A549 (cell line): Measurements from ENCODE around the gene SIRT4. TPM values are rescaled to one million over a fixed set of nuclear protein-coding genes. Genes with fewer than 3 reads are reported as not detected.

Experiments
- ATAC-seq, 2 experiments: fragments of 200-7000 bp in 1 of 2; fragments of >200 bp in 1 of 2; cut with Nextera tagmentation in 1 of 2; cut with Tn5 transposase in 1 of 2; 3 replicates each; pipeline versions ENCODE4 v1.8.0 to v1.9.1; 2018 to 2020; ENCODE audit warnings: mild to moderate bottlenecking in 1 of 2, moderate library complexity in 1 of 2
- CTCF ChIA-PET: fragments of 300-600 bp; sonication (Branson Sonifier 250); formaldehyde crosslinking; extraction: SDS; loops from one replicate; lab custom pipeline; 2021; ENCODE audit warnings: antibody characterized with exemption, inconsistent platforms; lab: Yijun Ruan, JAX
- POLR2A ChIA-PET: fragments of 350-600 bp; formaldehyde crosslinking; extraction: SDS; loops from one replicate; lab custom pipeline; 2021; ENCODE audit warnings: antibody characterized with exemption, inconsistent platforms; lab: Yijun Ruan, JAX
- DNase-seq, 2 experiments: peaks; one replicate each; pipeline versions ENCODE4 v3.0.0 to v3.0.0-alpha.2; 2011 to 2016; ENCODE audit warnings: low read depth in 1 of 2, low spot score in 1 of 2
- FAIRE-seq: peaks from 2 replicates; lab custom pipeline; 2011; peaks lifted over from hg19 to GRCh38; lab: Jason Lieb, UNC
- H3K27ac ChIP-seq, 2 experiments: fragments of >200 bp; sonication (Bioruptor Twin); formaldehyde crosslinking; 3 replicates each; pipeline ENCODE4 v1.5.1; 2016 to 2017
- H3K4me1 ChIP-seq: fragments of >200 bp; sonication (Bioruptor Twin); formaldehyde crosslinking; 3 replicates; pipeline ENCODE4 v1.6.1; 2016
- H3K4me2 ChIP-seq: fragments of >200 bp; sonication (Bioruptor Twin); formaldehyde crosslinking; 3 replicates; pipeline ENCODE4 v1.6.1; 2016
- H3K4me3 ChIP-seq: fragments of >200 bp; sonication (Bioruptor Twin); formaldehyde crosslinking; 3 replicates; pipeline ENCODE4 v1.5.1; 2016
- H3K9me3 ChIP-seq: fragments of >200 bp; sonication (Bioruptor Twin); formaldehyde crosslinking; 3 replicates; pipeline ENCODE4 v1.6.1; 2016
- BHLHE40 ChIP-seq: IDR thresholded peaks from 2 replicates; pipeline ENCODE4 v1.6.1; 2012; ENCODE audit warnings: low read depth, low read length, inconsistent platforms
- CEBPB ChIP-seq, 2 experiments: fragments of >200 bp in 1 of 2; sonication (Bioruptor Twin) in 1 of 2; formaldehyde crosslinking in 1 of 2; IDR thresholded peaks; 2 replicates each; pipeline ENCODE4 v1.6.1; 2012 to 2016
- CHD2 ChIP-seq: fragments of 150-350 bp; IDR thresholded peaks from 2 replicates; pipeline ENCODE4 v1.6.1; 2014; ENCODE audit warnings: low read length; ENCODE audit not compliant: partially characterized antibody
- CHD4 ChIP-seq: fragments of 200-600 bp; sonication (generic); IDR thresholded peaks from 2 replicates; pipeline ENCODE4 v1.6.1; 2016; ENCODE audit warnings: antibody characterized with exemption, mild to moderate bottlenecking, borderline replicate concordance
- EHF ChIP-seq: fragments of 250-450 bp; sonication (Bioruptor Pico); IDR thresholded peaks from 2 replicates; pipeline ENCODE4 v1.5.0; 2020; ENCODE audit warnings: mild to moderate bottlenecking
- EHMT2 ChIP-seq: fragments of 200-600 bp; sonication (generic); IDR thresholded peaks from 2 replicates; pipeline ENCODE4 v1.6.1; 2016; ENCODE audit warnings: antibody characterized with exemption, low read depth, mild to moderate bottlenecking, moderate library complexity
- EP300 ChIP-seq, 2 experiments: fragments of >200 bp; sonication (Bioruptor Twin); formaldehyde crosslinking; IDR thresholded peaks; 2 replicates in 1 of 2; 3 replicates in 1 of 2; pipeline ENCODE4 v1.6.1; 2016 to 2017
- ESRRA ChIP-seq: fragments of 150-350 bp; IDR thresholded peaks from 2 replicates; pipeline ENCODE4 v1.6.1; 2014; ENCODE audit warnings: mild to moderate bottlenecking, low read length, borderline replicate concordance
- GATA3 ChIP-seq: IDR thresholded peaks from 2 replicates; pipeline ENCODE4 v1.6.1; 2012; ENCODE audit warnings: borderline replicate concordance
- HDAC2 ChIP-seq: fragments of 200-600 bp; sonication (generic); IDR thresholded peaks from 2 replicates; pipeline ENCODE4 v1.6.1; 2016
- HEYL ChIP-seq: fragments of 250-450 bp; sonication (Bioruptor Pico); IDR thresholded peaks from 2 replicates; pipeline ENCODE4 v1.8.0; 2021; ENCODE audit warnings: mild to moderate bottlenecking, moderate library complexity
- KDM5A ChIP-seq: fragments of 200-600 bp; sonication (generic); IDR thresholded peaks from 2 replicates; pipeline ENCODE4 v1.6.1; 2016; ENCODE audit warnings: antibody characterized with exemption, mild to moderate bottlenecking
- MAFK ChIP-seq: fragments of 450-650 bp; IDR thresholded peaks from 2 replicates; pipeline ENCODE4 v1.6.1; 2014; ENCODE audit not compliant: partially characterized antibody
- NPAS2 ChIP-seq: fragments of 250-450 bp; sonication (Bioruptor Pico); IDR thresholded peaks from 2 replicates; pipeline ENCODE4 v1.8.0; 2022; ENCODE audit warnings: mild to moderate bottlenecking, moderate library complexity, borderline replicate concordance
- PHF8 ChIP-seq: fragments of 200-600 bp; sonication (generic); IDR thresholded peaks from 2 replicates; pipeline ENCODE4 v1.6.1; 2016; ENCODE audit warnings: low read depth, mild to moderate bottlenecking, antibody characterized with exemption, moderate library complexity, borderline replicate concordance
- RAD21 ChIP-seq, 2 experiments: fragments of >200 bp in 1 of 2; sonication (Bioruptor Twin) in 1 of 2; formaldehyde crosslinking in 1 of 2; IDR thresholded peaks in 1 of 2; conservative IDR thresholded peaks in 1 of 2; 2 replicates in 1 of 2; 3 replicates in 1 of 2; pipeline ENCODE4 v1.6.1; 2012 to 2018; ENCODE audit warnings: inconsistent platforms in 1 of 2
- RFX5 ChIP-seq: fragments of 450-650 bp; IDR thresholded peaks from 2 replicates; pipeline ENCODE4 v1.7.1; 2014; ENCODE audit warnings: antibody characterized with exemption, mild to moderate bottlenecking, moderate library complexity
- RNF2 ChIP-seq: fragments of 200-600 bp; sonication (generic); IDR thresholded peaks from 2 replicates; pipeline ENCODE4 v1.6.1; 2016; ENCODE audit warnings: low read depth, mild to moderate bottlenecking, antibody characterized with exemption, moderate library complexity, borderline replicate concordance
- TFCP2L1 ChIP-seq: fragments of 250-450 bp; sonication (Bioruptor Pico); IDR thresholded peaks from 2 replicates; pipeline ENCODE4 v1.5.0; 2021; ENCODE audit warnings: mild to moderate bottlenecking
- ZNF302 ChIP-seq: fragments of 250-450 bp; sonication (Bioruptor Pico); IDR thresholded peaks from 2 replicates; pipeline ENCODE4 v1.9.0; 2021; ENCODE audit warnings: inconsistent platforms, mild to moderate bottlenecking, moderate library complexity
- WGBS: methylation state at CpG from one replicate; pipeline ENCODE4 v1.1.6; 2017; ENCODE audit errors: missing lambda C conversion rate; 5-methylcytosine and 5-hydroxymethylcytosine counted together
- polyA plus RNA-seq, 4 experiments: library from polyadenylated mRNA; depleted of rRNA in 3 of 4; stranded (reverse); fragments of >200 nt; fragmentation: RNase III in 1 of 4; extraction: RNeasy Plus Mini Kit Qiagen cat#74134 plus additional on column Dnase treatment in 1 of 4; gene quantifications; 2 replicates in 3 of 4; 3 replicates in 1 of 4; pipeline ENCODE4 v1.2.3, GENCODE V29; 2011 to 2017
- TF ChIP-seq, protein P1 (sequence below): fragments of 250-450 bp; sonication (Bioruptor Pico); IDR thresholded peaks from 2 replicates; pipeline ENCODE4 v1.5.0; 2020; ENCODE audit warnings: low read depth, mild to moderate bottlenecking, moderate library complexity
- TF ChIP-seq, protein P2 (sequence below): fragments of 200-600 bp; sonication (generic); IDR thresholded peaks from 2 replicates; pipeline ENCODE4 v1.6.1; 2016; ENCODE audit warnings: antibody characterized with exemption, mild to moderate bottlenecking, moderate library complexity
- TF ChIP-seq, protein P3 (sequence below): IDR thresholded peaks from 2 replicates; pipeline ENCODE4 v1.6.1; 2012; ENCODE audit warnings: low read depth, borderline replicate concordance
- TF ChIP-seq, protein P4 (sequence below): fragments of 450-650 bp; IDR thresholded peaks from 2 replicates; pipeline ENCODE4 v1.6.1; 2014; ENCODE audit warnings: antibody characterized with exemption
- TF ChIP-seq, protein P5 (sequence below): fragments of >200 bp; sonication (Bioruptor Twin); formaldehyde crosslinking; IDR thresholded peaks from 3 replicates; pipeline ENCODE4 v1.6.1; 2016
- TF ChIP-seq, protein P6 (sequence below): fragments of 150-350 bp; IDR thresholded peaks from 2 replicates; pipeline ENCODE4 v1.6.1; 2014; ENCODE audit warnings: low read depth, mild to moderate bottlenecking, low read length
- TF ChIP-seq, protein P7 (sequence below): fragments of >200 bp; sonication (Bioruptor Twin); formaldehyde crosslinking; IDR thresholded peaks from 3 replicates; pipeline ENCODE4 v1.5.1; 2016

SIRT4 gene
- polyA plus RNA-seq, 2 of the 4 experiments (the other 2 are of a cell fraction): 1.6 TPM

DNA sequence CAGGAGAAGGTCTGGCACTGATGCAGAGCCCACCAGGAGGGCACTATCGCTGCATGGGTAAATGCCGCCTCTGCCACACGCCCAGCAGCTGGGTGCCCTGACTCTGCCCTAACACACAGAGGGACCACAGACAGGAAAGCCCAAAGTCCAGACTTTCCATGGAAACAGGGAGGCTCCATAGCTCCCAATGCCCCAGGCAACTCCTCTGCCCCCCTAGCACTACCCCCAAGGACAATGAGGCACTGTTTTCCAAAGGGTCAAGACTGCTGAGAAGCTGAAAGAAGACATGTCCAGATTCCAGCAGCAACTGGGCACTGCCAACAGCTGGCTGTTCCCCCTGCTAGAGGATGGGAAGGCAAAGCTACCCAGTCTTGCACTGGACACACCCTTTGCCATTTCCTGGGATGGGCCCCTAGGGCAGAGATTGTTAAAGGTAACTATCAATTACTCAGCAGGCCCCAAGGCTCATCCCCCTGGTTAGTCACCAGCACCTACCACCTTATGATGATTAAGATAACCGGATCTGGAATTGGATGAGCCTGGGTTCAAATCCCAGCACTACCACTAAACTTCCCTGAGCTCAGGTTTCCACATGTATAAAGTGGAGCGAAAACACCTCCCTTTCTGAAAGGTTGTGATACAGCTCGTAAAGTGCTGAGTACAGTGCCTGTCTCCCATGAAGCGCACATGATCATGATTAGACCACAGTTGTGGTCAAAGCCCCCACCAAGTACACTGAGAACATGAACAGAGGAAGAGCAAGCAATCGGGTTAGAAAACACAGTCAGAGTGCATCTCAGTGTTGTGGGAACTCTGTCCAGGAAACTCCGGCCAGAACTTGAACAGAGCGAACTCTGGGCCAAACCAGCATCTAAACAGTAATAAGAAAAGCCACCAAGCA, 39.9 kb upstream of the SIRT4 start:
- Histone ChIP-seq H3K9me3 (no peaks in the 10 kb centered on the region), H3K4me3 (peak overlapping the region; percentile 99; the same call in 2 of the 3 replicates), H3K4me1 (peaks cover 70% of the 10 kb centered on the region), H3K4me2 (peak overlapping the region; percentile 100), H3K27ac (peak overlapping the region; percentile 99)
- 64% methylated on average over 10 of the region's 10 CpGs for WGBS
- ChIA-PET CTCF (interaction anchor here (0.6 to 43.7 kb wide), 8 partner anchors 8 to 61 kb away, joined by 3 to 1367 read pairs (median 5); partner anchors contain the start of gene RNU4-2), POLR2A (interaction anchor here (0.7 to 4.9 kb wide), 11 partner anchors 14 to 67 kb away, joined by 3 to 47 read pairs (median 9); partner anchors contain the start of genes RNU4-1, RNU4-2 and RPLP0)
- DNase-seq: peak; percentile 62 to 74
- no peak for FAIRE-seq
- ATAC-seq: peak in 1 of 2 experiments; percentile 51; a peak in 3 of 6 replicates
- TF ChIP-seq GATA3: peak; percentile 27; the same call in 1 of the 2 replicates
- no peak for TF ChIP-seq NPAS2 (CRISPR knock-in tag)
- no peak for TF ChIP-seq EHMT2
- TF ChIP-seq KDM5A: no peak
- no peak for TF ChIP-seq PHF8
- TF ChIP-seq, protein P1, sequence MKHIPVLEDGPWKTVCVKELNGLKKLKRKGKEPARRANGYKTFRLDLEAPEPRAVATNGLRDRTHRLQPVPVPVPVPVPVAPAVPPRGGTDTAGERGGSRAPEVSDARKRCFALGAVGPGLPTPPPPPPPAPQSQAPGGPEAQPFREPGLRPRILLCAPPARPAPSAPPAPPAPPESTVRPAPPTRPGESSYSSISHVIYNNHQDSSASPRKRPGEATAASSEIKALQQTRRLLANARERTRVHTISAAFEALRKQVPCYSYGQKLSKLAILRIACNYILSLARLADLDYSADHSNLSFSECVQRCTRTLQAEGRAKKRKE (CRISPR knock-in tag): no peak
- TF ChIP-seq, protein P2, sequence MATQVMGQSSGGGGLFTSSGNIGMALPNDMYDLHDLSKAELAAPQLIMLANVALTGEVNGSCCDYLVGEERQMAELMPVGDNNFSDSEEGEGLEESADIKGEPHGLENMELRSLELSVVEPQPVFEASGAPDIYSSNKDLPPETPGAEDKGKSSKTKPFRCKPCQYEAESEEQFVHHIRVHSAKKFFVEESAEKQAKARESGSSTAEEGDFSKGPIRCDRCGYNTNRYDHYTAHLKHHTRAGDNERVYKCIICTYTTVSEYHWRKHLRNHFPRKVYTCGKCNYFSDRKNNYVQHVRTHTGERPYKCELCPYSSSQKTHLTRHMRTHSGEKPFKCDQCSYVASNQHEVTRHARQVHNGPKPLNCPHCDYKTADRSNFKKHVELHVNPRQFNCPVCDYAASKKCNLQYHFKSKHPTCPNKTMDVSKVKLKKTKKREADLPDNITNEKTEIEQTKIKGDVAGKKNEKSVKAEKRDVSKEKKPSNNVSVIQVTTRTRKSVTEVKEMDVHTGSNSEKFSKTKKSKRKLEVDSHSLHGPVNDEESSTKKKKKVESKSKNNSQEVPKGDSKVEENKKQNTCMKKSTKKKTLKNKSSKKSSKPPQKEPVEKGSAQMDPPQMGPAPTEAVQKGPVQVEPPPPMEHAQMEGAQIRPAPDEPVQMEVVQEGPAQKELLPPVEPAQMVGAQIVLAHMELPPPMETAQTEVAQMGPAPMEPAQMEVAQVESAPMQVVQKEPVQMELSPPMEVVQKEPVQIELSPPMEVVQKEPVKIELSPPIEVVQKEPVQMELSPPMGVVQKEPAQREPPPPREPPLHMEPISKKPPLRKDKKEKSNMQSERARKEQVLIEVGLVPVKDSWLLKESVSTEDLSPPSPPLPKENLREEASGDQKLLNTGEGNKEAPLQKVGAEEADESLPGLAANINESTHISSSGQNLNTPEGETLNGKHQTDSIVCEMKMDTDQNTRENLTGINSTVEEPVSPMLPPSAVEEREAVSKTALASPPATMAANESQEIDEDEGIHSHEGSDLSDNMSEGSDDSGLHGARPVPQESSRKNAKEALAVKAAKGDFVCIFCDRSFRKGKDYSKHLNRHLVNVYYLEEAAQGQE: no peak
- TF ChIP-seq, protein P3, sequence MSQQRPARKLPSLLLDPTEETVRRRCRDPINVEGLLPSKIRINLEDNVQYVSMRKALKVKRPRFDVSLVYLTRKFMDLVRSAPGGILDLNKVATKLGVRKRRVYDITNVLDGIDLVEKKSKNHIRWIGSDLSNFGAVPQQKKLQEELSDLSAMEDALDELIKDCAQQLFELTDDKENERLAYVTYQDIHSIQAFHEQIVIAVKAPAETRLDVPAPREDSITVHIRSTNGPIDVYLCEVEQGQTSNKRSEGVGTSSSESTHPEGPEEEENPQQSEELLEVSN: no peak
- no peak for TF ChIP-seq HEYL (CRISPR knock-in tag)
- no peak for TF ChIP-seq HDAC2
- TF ChIP-seq, protein P4, sequence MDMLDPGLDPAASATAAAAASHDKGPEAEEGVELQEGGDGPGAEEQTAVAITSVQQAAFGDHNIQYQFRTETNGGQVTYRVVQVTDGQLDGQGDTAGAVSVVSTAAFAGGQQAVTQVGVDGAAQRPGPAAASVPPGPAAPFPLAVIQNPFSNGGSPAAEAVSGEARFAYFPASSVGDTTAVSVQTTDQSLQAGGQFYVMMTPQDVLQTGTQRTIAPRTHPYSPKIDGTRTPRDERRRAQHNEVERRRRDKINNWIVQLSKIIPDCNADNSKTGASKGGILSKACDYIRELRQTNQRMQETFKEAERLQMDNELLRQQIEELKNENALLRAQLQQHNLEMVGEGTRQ: no peak
- peak; percentile 9 for TF ChIP-seq MAFK
- TF ChIP-seq, protein P5, sequence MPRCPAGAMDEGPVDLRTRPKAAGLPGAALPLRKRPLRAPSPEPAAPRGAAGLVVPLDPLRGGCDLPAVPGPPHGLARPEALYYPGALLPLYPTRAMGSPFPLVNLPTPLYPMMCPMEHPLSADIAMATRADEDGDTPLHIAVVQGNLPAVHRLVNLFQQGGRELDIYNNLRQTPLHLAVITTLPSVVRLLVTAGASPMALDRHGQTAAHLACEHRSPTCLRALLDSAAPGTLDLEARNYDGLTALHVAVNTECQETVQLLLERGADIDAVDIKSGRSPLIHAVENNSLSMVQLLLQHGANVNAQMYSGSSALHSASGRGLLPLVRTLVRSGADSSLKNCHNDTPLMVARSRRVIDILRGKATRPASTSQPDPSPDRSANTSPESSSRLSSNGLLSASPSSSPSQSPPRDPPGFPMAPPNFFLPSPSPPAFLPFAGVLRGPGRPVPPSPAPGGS: no peak
- TF ChIP-seq EP300 (IDR thresholded peaks at IDR 0.05): no peak
- TF ChIP-seq, protein P6, sequence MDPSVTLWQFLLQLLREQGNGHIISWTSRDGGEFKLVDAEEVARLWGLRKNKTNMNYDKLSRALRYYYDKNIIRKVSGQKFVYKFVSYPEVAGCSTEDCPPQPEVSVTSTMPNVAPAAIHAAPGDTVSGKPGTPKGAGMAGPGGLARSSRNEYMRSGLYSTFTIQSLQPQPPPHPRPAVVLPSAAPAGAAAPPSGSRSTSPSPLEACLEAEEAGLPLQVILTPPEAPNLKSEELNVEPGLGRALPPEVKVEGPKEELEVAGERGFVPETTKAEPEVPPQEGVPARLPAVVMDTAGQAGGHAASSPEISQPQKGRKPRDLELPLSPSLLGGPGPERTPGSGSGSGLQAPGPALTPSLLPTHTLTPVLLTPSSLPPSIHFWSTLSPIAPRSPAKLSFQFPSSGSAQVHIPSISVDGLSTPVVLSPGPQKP: no peak
- no peak for TF ChIP-seq BHLHE40
- TF ChIP-seq TFCP2L1 (CRISPR knock-in tag): no peak
- no peak for TF ChIP-seq CHD2
- TF ChIP-seq, protein P7, sequence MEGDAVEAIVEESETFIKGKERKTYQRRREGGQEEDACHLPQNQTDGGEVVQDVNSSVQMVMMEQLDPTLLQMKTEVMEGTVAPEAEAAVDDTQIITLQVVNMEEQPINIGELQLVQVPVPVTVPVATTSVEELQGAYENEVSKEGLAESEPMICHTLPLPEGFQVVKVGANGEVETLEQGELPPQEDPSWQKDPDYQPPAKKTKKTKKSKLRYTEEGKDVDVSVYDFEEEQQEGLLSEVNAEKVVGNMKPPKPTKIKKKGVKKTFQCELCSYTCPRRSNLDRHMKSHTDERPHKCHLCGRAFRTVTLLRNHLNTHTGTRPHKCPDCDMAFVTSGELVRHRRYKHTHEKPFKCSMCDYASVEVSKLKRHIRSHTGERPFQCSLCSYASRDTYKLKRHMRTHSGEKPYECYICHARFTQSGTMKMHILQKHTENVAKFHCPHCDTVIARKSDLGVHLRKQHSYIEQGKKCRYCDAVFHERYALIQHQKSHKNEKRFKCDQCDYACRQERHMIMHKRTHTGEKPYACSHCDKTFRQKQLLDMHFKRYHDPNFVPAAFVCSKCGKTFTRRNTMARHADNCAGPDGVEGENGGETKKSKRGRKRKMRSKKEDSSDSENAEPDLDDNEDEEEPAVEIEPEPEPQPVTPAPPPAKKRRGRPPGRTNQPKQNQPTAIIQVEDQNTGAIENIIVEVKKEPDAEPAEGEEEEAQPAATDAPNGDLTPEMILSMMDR: no peak
- TF ChIP-seq RFX5: no peak
- no peak for TF ChIP-seq RNF2
- no peak for TF ChIP-seq CHD4
- TF ChIP-seq RAD21 (conservative IDR thresholded peaks at IDR 0.05 in 1 of 2, IDR thresholded peaks at IDR 0.05 in 1 of 2): no peak
- 0 out of 2 replicates have a peak, but pooled peaks have one; percentile 35 for TF ChIP-seq ZNF302 (CRISPR knock-in tag)
- TF ChIP-seq CEBPB (IDR thresholded peaks at IDR 0.05): no peak
- TF ChIP-seq ESRRA: no peak
- TF ChIP-seq EHF (CRISPR knock-in tag): no peak
